ENCODE results near the gene NFATC1. TPM values are rescaled to one million over a fixed set of nuclear protein-coding genes. Genes with fewer than 3 reads are reported as not detected.

The NFATC1 gene
- polyA plus RNA-seq, 2 of the 4 experiments (the other 2 are of a cell fraction): 0.52 to 1.7 TPM

DNA sequence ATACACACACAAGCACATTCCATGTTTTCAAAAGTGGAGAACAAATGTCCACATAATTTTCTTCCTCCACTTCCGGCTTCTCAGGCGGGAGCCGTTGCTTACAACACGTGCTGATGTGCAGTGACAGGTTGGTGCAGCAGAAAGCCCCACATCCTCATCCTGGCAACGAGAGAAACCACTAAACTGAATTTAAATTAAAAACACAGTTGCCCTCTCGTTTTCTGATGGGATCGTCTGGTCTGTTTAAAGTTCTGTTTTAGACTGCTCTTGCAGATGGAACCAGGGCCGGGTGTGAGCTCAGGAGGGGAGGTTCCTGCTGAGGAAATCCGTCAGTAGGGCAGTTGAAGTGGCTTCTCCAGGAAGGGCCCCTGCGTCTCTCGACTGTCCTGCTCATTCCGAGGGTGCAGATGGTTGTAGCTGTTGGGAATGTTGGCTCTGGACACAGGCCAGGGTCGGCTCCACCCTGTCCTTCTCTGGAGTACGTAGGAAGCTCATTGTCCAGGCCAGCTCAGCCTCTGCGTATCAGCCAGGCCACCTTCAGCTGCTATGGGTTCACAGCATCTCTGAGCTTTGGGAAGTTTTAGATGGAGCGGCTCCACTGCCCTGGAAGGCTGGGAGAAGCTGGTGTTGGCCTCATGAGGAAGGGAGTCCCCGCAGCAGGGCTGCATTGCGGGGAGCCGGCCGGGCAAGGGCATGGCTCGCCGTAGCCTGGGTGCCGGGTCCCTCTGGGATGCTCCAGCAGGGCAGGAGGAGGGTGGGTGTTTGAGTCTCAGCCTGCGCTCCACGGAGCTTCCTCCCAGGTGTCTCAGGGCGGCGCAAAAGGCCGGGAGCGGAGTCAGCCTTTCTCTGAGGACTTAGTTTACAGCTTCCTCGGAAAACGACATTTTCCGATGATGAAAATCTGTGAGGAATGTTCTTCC, 58.3 kb downstream of the NFATC1 start:
- FAIRE-seq (no peak), DNase-seq (ENCODE audit: low read depth in 1 of 2, low spot score in 1 of 2) (no peak), ATAC-seq (no peak)
- Histone ChIP-seq H3K27ac (no peak overlapping the region), H3K4me3 (no peak overlapping the region), H3K9me3 (no peaks in the 10 kb centered on the region), H3K4me1 (peaks cover 8% of the 10 kb centered on the region), H3K4me2 (no peak overlapping the region)
- ChIA-PET CTCF (interaction anchor here (1.0 to 1.9 kb wide), 2 partner anchors 11 to 74 kb away, joined by 4 to 5 read pairs; no protein-coding TSS in a partner anchor), POLR2A (no interaction called here)
- 79% methylated on average over 17 of the region's 32 CpGs for WGBS (ENCODE audit: missing lambda C conversion rate)
- TF ChIP-seq RFX5 (IDR thresholded peaks at IDR 0.05): no peak
- no peak for TF ChIP-seq E2F6 (IDR thresholded peaks at IDR 0.05; ENCODE audit: borderline replicate concordance, low read depth)
- TF ChIP-seq SREBF2 (IDR thresholded peaks at IDR 0.05): no peak
- no peak for TF ChIP-seq MYC (IDR thresholded peaks at IDR 0.05; ENCODE audit: borderline replicate concordance, low read length)
- TF ChIP-seq RAD21 (conservative IDR thresholded peaks at IDR 0.05 in 1 of 2, IDR thresholded peaks at IDR 0.05 in 1 of 2): no peak
- TF ChIP-seq HES2 (IDR thresholded peaks at IDR 0.05): no peak
- TF ChIP-seq CBX8 (IDR thresholded peaks at IDR 0.05): no peak
- no peak for TF ChIP-seq CEBPB (IDR thresholded peaks at IDR 0.05)
- no peak for TF ChIP-seq FOSB (CRISPR knock-in tag; IDR thresholded peaks at IDR 0.05)

DNA sequence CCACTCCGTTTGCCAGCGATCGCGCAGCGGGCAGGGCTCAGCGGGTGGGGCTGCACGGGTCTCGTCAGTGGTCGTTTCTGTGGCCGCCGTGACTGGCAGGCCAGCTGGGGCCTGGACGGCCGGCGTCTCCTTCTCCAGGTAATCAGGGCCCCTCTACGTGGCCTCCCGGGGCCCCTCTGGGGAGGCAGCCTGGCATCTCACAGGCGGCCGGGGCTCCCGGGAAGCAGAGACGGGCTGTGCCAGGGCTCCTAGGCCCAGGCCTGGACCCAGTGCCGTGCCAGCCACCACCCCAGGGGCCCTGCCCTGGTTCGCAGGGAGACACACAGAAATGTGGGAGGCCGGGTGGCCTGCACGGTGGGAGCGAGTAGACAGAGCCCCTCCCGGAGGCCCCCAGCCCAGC, 59.5 kb downstream of the NFATC1 start:
- ATAC-seq: no peak
- Histone ChIP-seq H3K4me3 (no peak overlapping the region), H3K9me3 (no peaks in the 10 kb centered on the region), H3K4me1 (peaks cover 8% of the 10 kb centered on the region), H3K27ac (no peak overlapping the region), H3K4me2 (no peak overlapping the region)
- FAIRE-seq: no peak
- DNase-seq (ENCODE audit: low read depth in 1 of 2, low spot score in 1 of 2): no peak
- CTCF ChIA-PET: interaction anchor here (1.0 to 1.9 kb wide), 2 partner anchors 12 to 75 kb away, joined by 4 to 5 read pairs; no protein-coding TSS in a partner anchor
- POLR2A ChIA-PET: no interaction called here
- WGBS (ENCODE audit: missing lambda C conversion rate): 93% methylated on average over 9 of the region's 26 CpGs
- no peak for TF ChIP-seq CHD4 (IDR thresholded peaks at IDR 0.05; ENCODE audit: borderline replicate concordance)
- TF ChIP-seq RNF2 (IDR thresholded peaks at IDR 0.05; ENCODE audit: borderline replicate concordance, low read depth): no peak
- TF ChIP-seq KDM5A (IDR thresholded peaks at IDR 0.05): no peak
- TF ChIP-seq HMGXB4 (CRISPR knock-in tag; IDR thresholded peaks at IDR 0.05; ENCODE audit: borderline replicate concordance): no peak
- TF ChIP-seq, protein P1, sequence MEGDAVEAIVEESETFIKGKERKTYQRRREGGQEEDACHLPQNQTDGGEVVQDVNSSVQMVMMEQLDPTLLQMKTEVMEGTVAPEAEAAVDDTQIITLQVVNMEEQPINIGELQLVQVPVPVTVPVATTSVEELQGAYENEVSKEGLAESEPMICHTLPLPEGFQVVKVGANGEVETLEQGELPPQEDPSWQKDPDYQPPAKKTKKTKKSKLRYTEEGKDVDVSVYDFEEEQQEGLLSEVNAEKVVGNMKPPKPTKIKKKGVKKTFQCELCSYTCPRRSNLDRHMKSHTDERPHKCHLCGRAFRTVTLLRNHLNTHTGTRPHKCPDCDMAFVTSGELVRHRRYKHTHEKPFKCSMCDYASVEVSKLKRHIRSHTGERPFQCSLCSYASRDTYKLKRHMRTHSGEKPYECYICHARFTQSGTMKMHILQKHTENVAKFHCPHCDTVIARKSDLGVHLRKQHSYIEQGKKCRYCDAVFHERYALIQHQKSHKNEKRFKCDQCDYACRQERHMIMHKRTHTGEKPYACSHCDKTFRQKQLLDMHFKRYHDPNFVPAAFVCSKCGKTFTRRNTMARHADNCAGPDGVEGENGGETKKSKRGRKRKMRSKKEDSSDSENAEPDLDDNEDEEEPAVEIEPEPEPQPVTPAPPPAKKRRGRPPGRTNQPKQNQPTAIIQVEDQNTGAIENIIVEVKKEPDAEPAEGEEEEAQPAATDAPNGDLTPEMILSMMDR (IDR thresholded peaks at IDR 0.05): no peak
- TF ChIP-seq E2F6 (IDR thresholded peaks at IDR 0.05; ENCODE audit: borderline replicate concordance, low read depth): no peak
- TF ChIP-seq KDM1A (IDR thresholded peaks at IDR 0.05; ENCODE audit: low read depth): no peak
- TF ChIP-seq, protein P2, sequence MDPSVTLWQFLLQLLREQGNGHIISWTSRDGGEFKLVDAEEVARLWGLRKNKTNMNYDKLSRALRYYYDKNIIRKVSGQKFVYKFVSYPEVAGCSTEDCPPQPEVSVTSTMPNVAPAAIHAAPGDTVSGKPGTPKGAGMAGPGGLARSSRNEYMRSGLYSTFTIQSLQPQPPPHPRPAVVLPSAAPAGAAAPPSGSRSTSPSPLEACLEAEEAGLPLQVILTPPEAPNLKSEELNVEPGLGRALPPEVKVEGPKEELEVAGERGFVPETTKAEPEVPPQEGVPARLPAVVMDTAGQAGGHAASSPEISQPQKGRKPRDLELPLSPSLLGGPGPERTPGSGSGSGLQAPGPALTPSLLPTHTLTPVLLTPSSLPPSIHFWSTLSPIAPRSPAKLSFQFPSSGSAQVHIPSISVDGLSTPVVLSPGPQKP (IDR thresholded peaks at IDR 0.05; ENCODE audit: low read depth, low read length): no peak
- TF ChIP-seq MAFK (IDR thresholded peaks at IDR 0.05; ENCODE audit: partially characterized antibody): no peak
- no peak for TF ChIP-seq HOXB5 (CRISPR knock-in tag; IDR thresholded peaks at IDR 0.05)
- TF ChIP-seq GATA3 (IDR thresholded peaks at IDR 0.05; ENCODE audit: borderline replicate concordance): no peak
- no peak for TF ChIP-seq NR3C1 (IDR thresholded peaks at IDR 0.05)
- TF ChIP-seq CHD2 (IDR thresholded peaks at IDR 0.05; ENCODE audit: low read length, partially characterized antibody): no peak
- TF ChIP-seq, protein P3, sequence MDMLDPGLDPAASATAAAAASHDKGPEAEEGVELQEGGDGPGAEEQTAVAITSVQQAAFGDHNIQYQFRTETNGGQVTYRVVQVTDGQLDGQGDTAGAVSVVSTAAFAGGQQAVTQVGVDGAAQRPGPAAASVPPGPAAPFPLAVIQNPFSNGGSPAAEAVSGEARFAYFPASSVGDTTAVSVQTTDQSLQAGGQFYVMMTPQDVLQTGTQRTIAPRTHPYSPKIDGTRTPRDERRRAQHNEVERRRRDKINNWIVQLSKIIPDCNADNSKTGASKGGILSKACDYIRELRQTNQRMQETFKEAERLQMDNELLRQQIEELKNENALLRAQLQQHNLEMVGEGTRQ (IDR thresholded peaks at IDR 0.05): no peak
- no peak for TF ChIP-seq ESRRA (IDR thresholded peaks at IDR 0.05; ENCODE audit: borderline replicate concordance, low read length)
- no peak for TF ChIP-seq MYC (IDR thresholded peaks at IDR 0.05; ENCODE audit: borderline replicate concordance, low read length)
- no peak for TF ChIP-seq RFX5 (IDR thresholded peaks at IDR 0.05)
